ENCODE results near the gene PYM1.

PYM1 gene

DNA sequence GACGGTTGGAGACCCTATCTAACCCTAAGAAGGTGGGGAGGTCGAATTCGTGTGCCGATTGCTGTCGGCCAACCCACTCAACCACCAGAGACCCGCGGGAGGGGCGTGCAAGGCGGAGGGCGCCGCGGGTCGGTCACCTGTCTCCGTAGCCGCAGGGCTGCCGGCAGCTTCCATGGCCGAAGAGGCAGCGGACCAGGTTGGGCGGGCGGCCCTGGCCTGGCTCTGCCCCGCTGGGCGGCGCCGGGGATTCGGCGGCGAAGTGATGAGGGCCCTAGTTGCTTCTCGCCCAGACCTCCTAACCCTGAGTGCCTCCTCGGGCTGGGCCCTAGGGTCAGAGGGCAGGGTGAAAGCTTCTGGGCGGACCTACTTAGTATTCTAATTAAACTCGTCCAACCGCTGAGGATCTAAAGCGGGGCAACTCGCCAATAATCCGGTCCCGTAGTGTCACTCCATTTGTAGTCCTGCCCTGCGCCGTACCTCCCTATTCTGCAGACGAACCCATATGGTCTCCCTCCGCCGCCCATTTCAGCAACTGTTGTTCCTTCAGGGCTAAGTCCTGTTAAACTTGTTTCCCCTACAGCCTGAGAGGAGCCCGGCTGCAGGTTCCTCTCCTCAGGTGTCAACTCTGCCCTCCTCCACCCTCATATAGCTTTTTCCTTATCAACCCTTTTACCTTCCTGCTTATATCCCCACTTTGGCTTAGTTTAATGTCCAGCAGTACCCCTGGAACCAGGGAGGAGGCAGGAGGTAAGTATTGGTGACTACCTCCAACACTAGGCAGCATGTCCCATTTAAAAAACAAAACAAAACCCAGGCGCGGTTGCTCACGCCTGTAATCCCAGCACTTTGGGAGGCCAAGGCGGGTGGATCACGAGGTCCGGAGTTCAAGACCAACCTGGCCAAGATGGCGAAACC lies at the start of gene PYM1:
TSS of gene PYM1 (minus strand) at position 307 of the 915 bp plus-strand sequence. CDS start at position 174, 133 bp downstream.
- peak; percentile 78 to 80 for DNase-seq

DNA sequence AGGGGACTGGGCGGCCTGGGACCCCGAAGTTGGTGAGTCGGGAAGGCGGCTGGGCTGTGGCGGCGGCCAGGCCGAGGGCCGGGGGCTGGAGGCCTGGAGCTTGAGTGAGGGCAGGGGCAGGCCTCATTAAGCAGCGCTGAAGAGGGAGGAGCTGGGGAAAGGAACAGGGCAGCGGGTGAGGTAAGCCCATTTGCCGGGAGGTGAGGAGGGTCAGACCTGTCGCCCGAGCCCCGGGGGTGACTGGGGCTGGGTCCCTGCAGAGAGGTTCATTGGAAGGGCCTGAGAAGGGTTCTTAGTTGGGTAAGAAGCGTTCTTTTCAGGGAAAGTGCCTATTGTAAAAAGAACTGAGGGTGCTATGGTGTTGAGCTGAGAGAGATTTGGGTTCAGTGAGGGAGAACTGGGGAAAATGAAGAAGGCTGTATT lies 46.6 kb upstream of the PYM1 start:
- DNase-seq, result peak; percentile 30 to 41

DNA sequence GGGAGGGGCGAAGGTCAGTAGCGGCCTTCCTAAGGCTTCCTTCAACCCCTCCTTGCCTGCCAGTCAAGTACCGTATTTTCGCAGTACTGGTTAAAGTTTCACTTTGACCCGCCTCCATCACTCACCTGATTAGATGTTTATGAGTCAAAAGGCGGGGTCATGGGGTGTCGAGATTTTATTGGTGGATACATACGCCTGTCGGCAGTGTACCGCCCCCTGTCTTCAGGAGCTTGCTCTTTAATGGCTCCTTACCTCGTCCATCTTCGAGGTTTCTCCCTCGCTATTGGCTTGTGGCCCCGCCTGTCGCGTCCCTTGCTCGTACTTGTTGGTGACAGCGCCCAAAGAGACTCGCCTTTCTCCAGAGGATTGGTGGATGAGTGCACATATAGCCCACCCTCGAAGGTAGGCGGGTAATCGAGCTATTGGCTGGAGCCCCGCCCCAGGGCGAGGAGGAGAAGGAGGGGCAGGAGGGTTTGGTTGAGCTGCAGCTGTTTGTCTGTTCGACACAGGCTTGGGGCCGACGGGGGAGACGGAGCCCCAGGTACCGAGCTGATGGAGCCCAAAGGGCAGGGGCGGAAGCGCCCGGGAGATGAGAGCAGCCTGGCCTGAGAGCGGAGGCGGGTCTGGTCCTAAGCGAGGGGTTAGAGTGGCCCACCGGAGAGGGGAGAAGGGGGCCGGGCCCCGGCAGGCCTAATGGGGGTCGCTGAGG lies 46.1 kb upstream of the PYM1 start, which contains the start of gene RAB5B:
TSS of gene RAB5B (plus strand) at position 480 of the 709 bp plus-strand sequence. CDS start 12,883 bp downstream, outside the sequence.
- peak; percentile 100 for DNase-seq

DNA sequence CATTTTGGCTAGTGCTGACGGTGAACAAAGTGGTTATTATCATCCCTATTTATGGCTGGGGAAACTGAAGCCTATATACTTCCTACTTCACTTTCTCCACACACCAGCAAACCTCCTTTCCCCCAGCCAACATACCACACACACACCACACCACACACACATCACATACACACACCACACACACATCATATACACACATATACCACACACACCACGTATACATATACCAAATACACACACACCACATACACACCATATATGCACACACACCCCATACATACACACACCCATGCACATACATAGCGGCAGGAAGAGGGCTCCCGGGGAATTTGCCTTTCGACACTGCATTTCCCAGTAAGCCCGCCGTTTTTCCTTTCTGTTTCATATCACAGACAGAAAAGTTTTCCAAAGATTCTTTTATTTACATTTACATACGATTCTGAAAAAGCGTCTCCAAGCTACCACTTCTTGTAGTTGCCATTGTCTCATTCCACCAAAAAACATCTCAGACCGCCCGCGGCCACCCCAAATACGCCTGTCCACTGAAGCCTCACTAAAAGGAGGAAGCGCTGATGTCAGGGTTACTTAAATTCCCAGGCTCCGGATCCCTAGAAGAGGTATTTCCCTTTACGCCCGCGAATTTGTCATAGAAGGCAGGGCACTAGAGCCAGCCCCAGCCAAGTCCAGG lies 45.4 kb upstream of the PYM1 start:
- peak; percentile 35 to 61 for DNase-seq

DNA sequence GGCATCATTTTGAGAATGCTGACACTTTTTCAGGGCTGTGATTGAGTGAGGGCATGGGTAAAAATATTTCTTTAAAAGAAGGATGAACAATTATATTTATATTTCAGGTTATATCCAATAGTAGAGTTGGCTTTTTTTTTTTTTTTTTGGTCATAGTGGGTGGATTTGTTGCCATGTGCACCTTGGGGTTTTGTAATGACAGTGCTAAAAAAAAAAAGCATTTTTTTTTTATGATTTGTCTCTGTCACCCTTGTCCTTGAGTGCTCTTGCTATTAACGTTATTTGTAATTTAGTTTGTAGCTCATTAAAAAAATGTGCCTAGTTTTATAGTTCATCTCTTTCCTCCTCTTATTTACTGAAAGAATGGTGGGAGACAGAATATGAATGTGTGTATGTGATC lies 44.8 kb upstream of the PYM1 start:
- DNase-seq, result no peak

DNA sequence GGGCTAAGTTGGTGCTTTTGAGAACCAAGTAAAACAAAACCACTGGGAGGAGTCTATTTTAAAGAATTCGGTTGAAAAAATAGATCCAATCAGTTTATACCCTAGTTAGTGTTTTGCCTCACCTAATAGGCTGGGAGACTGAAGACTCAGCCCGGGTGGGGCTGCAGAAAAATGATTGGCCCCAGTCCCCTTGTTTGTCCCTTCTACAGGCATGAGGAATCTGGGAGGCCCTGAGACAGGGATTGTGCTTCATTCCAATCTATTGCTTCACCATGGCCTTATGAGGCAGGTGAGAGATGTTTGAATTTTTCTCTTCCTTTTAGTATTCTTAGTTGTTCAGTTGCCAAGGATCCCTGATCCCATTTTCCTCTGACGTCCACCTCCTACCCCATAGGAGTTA lies 44.3 kb upstream of the PYM1 start:
- no peak for DNase-seq

DNA sequence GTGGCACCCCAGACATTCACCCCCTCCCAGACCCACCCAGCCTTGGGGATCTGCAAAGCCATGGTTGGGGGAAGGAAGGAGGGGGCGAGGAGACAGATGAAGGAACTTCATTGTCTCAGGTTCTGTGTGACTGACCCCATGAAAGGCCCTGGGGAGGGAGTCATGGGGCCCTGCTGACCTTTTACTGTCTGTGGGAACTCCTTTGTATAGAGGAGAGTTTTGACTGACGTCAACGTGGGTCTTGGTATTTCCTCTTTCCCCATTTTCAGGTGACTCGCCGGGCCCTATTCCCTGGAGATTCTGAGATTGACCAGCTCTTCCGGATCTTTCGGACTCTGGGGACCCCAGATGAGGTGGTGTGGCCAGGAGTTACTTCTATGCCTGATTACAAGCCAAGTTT lies 43.1 kb upstream of the PYM1 start:
- no peak for DNase-seq

DNA sequence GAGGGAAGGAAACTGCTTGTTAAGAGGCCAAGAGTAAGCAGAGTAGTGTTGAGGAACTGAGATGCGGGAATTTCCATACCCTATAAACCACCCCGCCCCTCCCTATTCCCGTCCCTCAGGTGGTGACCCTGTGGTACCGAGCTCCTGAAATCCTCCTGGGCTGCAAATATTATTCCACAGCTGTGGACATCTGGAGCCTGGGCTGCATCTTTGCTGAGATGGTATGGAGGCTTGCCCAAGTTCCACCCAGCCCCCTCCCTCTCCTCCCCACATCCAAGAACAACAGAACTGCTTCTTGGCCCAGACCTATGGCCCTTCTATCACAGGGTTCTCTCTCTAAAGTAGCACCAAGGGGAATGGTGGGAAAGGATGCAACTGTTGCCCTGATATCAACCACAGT lies 41.7 kb upstream of the PYM1 start:
- DNase-seq, result no peak

DNA sequence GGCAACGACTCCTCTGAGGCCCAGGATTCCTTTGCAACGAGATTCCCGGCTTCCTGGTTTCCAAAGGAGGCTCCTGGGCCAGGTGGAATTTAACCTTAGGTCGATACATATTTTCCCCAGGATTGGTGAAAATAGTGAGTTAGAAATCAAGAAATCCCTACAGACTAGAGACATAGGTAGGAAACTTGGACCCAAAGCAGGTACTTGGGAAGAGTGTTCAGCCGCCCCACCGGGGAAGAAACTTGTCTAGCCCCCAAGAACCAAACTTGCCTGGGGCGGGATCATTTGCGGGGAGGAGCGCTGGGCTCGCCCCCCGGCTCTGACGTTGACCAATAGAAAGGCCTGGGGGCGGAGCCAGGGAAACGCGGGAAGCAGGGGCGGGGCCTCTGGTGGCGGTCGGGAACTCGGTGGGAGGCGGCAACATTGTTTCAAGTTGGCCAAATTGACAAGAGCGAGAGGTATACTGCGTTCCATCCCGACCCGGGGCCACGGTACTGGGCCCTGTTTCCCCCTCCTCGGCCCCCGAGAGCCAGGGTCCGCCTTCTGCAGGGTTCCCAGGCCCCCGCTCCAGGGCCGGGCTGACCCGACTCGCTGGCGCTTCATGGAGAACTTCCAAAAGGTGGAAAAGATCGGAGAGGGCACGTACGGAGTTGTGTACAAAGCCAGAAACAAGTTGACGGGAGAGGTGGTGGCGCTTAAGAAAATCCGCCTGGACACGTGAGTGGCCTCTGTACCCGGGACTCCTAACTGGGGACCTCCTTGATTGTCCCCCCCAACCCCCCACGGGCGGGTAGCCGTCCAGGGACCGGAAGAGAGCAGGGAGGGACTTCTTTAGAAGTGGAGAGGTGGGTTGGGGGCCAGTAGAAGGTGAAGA lies 39.0 kb upstream of the PYM1 start, which contains the start of gene CDK2:
TSS of gene CDK2 (plus strand) at position 423 of the 874 bp plus-strand sequence. CDS start at position 602, 179 bp downstream.
- peak; percentile 86 to 90 for DNase-seq

DNA sequence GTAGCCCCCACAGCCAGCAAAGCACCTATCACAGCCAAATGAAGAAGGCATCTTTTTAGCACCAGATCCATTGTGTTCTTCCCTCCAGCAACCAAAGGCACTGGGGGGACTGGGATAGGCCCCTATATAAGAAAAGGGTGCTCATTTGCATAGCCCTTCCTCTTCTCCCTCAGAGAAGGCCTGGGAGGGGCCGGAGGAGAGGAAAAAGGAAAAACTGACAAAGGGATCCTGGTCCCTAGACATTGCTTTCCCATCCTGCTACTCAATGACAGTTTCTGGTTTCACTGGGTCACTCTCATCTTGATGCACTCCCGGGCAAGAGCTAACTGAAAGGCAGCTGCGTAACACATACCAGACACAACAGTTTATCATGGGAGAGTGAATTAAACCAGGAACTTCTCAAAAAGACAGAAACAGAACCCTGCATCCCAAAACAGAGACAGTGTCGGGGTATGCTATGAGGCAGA lies 38.3 kb upstream of the PYM1 start, which contains the start of gene PMEL:
TSS of gene PMEL (minus strand) at position 102 of the 467 bp plus-strand sequence. CDS start at position 71, 31 bp downstream.
- DNase-seq, result no peak

DNA sequence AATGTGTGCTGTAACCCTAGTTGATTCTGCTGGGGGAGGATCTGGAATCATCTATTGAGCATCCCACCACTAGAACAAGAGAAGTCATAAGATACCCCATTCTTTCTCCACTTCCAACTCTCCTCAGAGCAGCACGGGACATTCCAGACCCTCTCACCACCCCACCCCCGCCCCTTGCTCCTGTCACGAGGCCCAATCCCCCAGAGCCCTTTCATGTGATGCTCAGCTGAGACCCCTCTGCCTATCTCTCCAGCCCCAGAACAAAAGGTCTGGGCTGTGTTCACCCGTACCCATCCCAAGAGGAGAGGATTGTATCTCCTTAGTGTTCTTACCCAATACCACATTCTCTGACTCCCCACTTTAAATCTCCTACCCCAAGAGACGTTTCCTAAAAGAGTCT lies 37.5 kb upstream of the PYM1 start:
- DNase-seq, result no peak

DNA sequence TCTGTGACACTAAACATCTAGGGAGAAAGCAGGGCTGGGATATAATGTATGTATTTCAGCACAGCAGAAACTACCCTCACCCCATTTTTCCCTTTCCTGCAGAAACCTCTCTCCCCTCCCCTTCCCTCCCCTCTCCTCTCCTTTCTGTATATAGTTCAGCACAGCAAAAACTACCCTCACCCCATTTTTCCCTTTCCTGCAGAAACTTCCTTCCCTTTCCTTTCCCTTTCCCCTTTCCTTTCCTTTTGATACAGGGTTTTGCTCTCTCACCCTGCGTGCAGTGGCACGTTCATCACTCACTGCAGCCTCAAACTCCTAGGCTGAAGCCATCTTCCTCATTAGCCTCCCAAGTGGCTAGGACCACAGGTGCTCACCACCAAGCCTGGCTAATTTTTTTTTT lies 36.1 kb upstream of the PYM1 start:
- DNase-seq, result no peak

DNA sequence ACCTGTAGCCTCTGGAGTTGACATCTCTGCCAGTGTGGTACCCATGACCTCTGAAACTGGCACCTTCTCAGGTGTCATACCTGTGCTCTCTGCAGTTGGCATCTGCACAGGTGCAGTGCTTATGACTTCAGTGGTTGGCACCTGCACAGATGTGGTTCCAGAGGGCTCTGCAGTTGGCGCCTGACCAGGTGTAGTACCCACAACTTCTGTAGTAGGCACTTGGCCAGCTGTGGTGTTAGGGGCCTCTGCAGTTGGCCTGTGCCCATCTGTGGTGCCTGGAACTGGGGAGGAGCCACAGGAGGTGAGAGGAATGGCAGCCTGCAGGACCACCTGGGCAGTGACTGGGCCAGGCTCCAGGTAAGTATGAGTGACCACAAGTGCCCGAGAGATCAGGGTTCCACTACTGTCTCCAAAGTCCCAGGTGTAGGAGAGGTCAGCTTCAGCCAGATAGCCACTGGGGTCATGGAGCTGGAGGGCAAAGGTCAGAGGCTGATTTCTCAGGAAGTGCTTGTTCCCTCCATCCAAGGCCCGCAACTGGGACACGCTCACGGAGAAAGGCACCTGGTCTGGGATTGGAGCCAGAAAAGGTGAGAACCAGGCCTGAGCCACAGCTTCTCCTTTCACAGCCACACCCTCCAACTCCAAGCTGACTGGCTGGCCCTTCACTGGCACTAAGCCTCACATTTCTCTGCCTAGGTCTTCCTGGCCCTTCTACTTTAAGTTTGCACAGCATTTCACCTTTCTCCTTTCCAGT lies 29.6 kb upstream of the PYM1 start:
- no peak for DNase-seq

DNA sequence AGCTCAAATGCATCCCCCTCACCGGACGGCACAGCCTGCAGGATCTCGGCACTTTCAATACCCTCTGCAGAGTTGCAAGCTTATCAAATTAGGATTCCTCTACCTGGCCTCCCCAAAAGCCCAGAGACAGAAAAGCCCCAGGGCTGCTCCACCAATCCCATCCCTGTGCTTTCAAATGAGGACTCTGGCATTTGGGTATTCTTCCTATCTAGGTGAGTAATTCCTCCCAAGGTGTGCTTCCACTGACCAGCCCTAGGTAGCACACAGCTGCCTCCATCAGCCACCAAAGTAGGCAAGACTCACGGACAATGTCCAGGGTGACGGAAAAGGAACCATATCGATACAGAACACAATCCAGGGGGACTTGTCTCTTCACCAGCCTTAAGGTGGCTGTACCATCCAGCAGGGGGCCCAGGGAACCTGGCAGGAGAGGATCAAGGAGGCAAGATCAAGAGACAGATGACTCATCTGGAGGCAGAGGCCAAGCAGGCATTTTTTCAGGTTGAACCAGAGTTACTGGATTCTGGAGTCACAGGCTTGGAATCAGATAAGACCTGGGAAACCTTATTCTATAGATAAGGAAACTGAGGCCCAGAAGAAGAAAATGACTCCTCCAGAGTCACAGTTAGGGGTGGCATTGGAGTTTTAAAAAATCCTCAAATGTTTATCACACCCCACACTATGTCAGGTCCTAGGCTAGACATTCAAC lies 28.3 kb upstream of the PYM1 start:
- DNase-seq, result peak; percentile 38 to 41

DNA sequence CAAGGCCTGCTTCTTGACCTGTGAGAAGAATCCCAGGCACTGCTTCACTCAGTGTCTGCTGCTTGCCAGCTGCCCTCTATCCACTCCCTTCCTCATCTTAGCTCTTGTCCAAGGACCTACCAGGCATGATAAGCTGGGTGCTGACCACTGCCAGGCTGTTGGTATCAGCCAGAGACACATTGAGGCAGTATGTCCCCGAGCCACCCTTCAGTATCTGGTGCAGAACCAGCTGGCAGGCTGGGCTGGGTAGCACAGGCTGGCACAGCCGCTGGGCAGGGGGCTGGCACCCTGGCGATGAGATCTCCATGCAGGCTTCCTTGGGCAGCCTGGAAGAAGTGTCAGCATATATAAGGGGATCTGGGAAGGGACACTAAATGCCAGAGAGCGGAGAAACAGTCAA lies 27.6 kb upstream of the PYM1 start:
- no peak for DNase-seq

DNA sequence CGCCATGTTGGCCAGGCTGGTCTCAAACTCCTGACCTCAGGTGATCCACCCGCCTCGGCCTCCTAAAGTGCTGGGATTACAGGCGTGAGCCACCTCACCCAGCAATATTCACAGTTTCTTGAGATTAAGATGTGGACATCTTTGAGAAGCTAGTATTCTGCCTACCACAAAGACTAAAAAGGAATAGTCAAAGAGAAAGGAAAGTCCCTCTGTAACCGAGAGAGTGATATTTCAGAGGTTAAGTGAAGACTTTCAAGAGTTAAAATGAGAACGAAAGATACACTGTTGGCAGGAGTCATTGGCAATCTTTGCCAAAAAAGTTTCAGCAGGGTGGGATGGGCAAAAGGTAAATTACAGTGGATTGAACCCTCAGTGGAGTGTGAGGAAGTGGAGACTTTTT lies 18.9 kb upstream of the PYM1 start:
- no peak for DNase-seq

DNA sequence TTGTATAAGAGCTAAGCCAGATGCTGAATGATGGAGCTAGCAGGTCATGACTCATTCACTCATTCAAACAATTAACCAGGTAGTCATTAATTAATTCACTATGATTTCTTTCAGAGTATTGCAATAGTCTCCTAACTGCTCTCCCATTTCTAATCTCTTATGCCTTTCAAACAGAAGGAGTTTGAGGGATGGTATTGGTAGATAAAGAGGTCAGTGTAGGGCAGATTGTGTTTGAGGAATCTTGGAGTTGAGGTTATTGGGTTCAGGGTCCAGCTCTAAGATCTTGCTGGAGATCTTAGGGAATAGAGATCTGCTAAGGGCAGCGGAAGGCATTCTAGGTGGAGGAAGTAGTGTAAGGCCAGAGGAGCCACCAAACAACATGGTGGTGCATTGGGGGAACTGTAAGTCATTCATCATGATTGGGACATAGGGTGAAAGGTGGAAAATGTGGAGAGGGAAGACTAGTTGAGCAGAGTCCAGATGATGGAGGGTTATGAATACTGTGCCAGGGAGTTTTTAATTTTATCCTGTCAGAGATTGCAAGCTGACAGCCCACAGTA lies 15.0 kb upstream of the PYM1 start:
- DNase-seq, result no peak

DNA sequence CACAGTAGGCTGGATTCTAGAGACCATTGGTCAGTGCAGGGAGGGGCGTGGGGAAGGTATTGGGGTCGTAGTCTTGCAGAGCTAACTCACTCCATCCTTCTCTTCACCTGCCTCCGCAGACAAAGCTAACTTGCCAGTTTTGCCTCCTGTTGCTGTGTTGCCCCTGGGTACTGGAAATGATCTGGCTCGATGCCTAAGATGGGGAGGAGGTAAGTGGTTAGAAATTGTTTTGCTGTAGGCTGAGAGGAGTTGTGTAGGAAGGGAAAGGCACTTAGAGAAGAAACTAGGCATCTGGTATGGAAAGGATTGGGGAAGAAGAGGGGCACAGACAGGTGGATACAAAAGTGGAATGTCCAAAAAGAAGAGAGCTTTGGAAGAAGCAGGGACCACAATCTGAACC lies 14.4 kb upstream of the PYM1 start:
- no peak for DNase-seq

DNA sequence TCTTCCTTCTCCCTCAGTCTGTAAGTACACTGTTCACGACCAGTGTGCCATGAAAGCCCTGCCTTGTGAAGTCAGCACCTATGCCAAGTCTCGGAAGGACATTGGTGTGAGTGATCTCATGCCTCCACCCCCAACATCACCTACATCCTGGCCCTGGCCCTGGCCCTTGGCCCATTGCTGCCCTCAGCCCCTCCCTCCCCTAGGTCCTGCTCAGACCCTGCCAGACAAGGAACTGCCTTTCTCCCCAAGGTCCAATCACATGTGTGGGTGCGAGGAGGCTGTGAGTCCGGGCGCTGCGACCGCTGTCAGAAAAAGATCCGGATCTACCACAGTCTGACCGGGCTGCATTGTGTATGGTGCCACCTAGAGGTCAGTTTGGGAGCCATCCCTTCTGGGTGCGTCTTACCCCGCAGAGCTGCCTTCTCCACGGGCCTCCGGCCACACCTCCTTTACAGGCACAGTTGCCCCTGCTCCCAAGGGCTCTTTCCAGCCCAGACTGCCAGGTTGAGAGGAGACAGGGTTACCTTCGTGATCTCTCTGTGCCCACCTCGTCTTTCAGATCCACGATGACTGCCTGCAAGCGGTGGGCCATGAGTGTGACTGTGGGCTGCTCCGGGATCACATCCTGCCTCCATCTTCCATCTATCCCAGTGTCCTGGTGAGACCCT lies 12.5 kb upstream of the PYM1 start:
- peak; percentile 87 to 90 for DNase-seq
